COLO668 (cell line): Measurements from ENCODE around the gene PDSS2.
A peak's percentile ranks its signal among the peaks of the same experiment; 100 is the strongest.
"Not testable (repeated sequence)": the region's sequence is repeated elsewhere in the genome, so short reads cannot be mapped to it uniquely, and the experiment has no call there.

Experiments used
- DNase-seq: peaks from one replicate; lab custom pipeline; 2025; ENCODE audit not compliant: unreplicated experiment; lab: John Stamatoyannopoulos, UW

PDSS2 gene

DNA sequence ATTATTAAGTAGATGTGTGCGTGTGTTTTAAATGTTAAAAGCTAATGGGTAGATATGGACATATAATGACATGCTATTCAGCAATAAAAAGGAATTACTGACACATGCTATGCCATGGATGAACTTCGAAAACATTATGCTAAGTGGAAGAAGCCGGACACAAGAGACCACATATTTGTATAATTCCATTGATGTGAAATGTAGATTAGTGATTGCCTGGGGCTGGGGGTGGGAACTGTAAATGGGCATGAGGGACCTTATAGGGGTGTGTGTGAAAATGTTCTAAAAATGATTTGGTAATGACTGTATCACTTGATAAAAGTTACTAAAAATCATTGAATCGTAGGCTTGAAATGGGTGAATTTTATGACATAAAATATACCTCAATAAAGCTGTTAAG, 239.5 kb downstream of the PDSS2 start:
- DNase-seq: no peak

DNA sequence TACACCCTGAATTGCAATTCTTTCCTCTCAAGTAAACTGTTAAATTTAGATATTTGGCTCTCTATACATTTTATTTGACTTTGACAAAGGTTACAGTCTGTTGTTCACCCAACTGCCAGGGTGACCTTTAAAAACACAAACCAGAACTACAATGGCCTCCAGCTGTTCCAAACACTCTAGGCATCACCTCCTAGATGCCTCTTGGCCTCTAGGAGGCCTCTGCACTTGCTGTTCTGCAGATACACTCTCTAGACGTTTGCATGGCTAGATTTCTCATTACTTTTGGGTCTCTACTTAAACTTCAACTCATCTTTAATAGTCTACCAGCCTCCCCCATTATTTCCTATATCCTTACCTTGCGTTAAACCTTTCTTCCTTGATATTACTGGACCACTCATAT, 241.2 kb downstream of the PDSS2 start:
- DNase-seq: no peak

DNA sequence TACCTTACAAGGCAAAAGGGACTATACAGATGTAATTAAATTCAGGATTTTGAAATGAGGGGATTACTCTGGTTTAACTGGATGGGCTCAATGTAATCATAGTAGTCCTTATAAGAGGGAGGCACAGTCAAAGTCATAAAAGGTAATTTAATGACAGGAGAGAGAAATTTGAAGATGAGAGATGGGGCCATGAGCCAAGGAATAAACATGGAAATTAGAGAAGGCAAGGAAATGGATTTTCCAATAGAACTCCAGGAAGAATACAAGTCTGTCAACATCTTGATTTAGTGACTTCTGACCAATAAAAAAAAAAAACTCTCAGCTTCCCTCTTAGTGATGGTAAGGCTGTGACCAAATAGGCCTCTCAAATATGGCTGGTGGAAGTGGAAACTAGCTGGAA, 242.1 kb downstream of the PDSS2 start:
- DNase-seq: no peak

DNA sequence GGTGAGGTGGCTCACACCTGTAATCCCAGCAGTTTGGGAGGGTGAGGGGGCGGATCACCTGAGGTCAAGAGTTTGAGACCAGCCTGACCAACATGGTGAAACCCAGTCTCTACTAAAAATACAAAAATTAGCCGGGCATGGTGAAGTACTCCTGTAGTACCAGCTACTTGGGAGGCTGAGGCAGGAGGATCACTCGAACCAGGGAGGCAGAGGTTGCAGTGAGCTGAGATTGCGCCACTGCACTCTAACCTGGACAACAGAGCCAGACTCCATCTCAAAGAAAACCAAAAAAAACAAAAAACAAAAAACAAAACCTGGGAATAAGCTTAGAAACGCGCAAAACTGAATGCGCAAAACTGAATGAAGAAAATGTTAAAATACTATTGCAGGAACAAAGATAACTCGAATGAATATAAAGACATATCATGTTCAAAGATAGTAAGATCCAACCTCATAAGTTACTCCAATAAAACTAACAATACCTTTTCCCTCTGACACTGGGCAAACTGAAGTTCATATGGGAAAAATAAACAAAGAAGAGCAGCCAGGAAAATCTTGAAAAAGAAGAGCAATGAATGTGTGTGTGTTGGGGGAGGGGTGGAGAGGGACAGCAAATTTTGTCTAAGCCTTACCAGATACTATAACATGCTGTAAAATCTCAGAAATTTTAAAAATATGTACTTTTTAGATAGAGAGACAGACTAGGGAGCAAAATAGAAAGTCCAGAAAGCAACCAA, 243.0 kb downstream of the PDSS2 start:
- DNase-seq: no peak

DNA sequence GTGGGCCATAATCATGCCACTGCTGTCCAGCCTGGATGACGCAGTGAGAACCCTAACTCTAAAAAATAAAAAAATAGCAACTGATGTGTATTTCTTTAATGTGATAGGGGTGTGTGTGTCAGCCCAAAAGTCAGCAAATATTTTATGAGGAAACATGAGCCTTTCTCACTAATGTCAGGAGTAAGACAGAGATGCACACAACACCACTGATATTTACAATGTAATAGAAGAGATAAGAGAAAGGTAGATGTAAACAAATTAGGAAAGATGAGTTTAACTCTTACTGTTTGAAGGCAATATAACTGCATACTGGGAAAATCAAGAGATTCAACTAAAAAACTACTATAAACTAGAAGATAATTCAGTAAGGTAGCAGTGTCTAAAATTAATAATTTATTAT, 244.0 kb downstream of the PDSS2 start:
- DNase-seq: no peak

DNA sequence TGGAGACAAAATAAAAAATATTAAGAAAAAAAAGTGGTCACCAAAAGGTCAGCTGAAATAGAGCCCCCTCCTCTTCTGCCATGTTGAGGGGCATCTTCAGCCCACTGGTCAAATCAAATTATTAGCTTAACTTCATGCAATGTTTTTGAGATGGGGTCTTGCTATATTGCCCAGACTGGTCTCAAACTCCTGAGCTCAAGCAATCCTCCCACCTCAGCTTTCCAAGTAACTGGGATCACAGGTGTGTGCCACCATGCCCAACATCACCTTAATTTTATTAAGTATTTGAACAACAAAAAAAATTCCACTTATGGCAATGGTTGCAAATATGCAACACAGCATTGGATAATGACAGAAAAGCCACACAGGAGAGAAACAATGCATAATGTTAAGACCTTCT, 244.7 kb downstream of the PDSS2 start:
- no peak for DNase-seq

GRCh38 chr6:107209406-107210305, 249.7 kb downstream of the PDSS2 start:
- no peak for DNase-seq

GRCh38 chr6:107207251-107207873, 252.0 kb downstream of the PDSS2 start:
- DNase-seq: no peak

DNA sequence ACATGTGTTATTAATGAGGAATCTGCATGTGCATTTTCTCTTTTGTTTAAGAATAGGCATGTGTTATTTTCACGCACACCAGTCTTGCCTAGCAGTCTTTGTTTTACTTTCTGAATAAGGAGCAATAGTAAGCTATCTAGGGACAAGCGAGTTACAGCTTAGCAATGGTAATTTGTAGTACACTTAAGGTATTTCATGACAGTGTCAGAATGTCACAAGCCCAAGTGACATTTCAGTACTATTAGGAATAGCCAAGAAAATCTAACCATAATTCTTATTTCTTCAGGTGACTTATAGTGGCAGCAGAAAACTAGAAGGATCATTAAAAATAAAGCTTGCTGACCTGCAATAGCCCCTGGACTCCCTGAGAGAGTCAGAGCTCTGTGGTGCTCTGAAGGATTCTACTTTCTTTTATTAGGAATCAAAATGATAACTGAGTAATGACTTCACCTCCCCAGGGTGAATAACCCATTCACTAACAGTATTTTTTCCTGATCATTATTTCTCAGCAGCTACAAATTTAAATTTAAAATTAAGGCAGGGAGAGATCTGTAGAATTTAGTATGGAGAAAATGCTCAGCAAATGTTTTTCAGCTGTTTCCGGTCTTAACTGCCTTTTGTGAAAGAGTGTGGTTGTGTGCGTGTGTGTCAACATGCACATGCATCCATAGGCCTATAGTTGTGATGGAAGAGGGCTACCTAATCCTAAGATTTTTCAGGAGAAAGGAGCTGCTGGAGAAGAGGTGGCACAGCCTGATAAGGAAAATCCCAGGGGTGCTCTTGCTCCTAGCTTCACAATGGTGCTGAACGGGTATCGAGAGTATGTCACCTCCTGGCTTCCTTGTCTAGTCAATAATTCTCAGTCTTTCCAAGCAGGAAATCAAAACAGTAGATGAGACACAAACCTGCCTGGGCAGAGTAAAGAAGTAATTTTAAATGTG, 254.0 kb downstream of the PDSS2 start:
- DNase-seq: no peak

DNA sequence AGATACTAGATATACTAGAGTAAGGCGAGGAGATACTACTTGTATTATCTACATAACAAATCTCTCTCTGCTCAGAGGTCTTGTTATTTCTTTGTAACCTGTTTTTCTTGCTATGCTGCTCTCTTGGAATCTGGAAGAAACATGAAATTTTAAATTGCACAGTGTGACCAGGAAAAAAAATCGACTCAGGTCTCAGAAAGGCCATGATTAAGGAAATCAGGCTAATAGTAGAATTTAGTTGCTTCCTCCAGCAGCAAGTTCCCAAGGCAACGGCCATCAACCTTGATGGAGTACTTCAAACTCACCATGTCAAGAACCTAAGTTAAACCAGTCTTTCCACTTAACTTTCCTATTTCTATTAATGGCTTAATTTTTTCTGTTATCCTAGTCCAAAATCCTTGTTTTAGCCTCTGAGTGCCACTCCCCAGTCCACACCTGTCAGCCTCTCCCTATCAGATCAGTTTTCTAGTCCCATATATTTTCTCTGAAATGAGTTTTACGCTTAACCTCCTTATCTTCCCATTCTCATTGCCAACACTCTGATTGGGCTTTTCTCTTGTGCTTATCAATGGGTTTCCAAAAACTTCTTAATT, 256.4 kb downstream of the PDSS2 start:
- no peak for DNase-seq

DNA sequence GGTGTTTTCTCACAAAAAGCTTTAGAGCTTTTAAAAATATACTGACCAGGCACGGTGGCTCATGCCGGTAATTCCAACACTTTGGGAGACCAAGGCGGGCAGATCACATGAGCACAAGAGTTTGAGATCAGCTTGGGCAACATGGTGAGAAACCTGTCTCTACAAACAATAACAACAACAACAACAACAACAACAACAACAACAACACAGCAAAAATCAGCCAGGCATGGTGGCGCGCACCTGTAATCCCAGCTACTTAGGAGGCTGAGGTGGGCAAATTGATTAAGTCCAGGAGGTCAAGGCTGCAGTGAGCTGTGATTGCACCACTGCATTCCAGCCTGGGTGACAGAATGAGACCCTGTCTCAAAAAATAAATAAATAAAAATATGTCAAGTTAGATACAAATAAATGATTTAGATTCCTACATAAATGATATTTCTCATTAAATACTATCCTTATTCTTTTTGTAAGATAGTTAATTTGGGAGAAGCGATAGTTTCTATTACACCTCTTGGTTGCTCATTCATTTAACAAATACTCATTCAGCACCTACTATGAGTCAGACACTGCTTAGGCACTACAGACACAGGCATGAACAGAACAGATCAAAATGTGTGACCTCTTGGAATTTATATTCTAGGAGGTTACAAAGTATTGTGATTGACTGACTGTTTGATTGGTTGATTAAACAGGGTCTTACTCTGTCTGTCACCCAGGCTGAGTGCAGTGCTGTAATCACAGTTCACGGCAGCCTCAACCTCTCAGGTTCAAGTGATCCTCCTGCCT, 260.5 kb downstream of the PDSS2 start:
- no peak for DNase-seq

- no peak for DNase-seq
Measured at GRCh38 chr6:107196152-107196551, 263.2 kb downstream of the PDSS2 start.

DNA sequence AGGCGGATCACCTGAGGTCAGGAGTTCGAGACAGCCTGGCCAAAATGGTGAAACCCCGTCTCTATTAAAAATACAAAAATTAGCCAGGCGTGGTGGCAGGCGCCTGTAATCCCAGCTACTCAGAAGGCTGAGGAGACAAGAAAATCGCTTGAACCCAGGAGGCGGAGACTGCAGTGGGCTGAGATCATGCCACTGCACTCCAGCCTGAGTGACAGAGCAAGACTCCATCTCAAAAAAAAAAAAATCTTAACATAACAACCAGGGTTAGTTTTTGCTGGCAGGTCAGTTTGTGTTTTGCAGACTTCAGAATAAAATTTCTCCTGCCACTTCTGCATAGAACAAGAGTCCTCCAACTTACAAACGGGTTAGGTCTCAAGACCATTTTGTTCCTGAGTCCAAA, 264.6 kb downstream of the PDSS2 start:
- not testable (repeated sequence) for DNase-seq

- DNase-seq: peak; percentile 69
Measured at GRCh38 chr6:107192830-107193229, 266.5 kb downstream of the PDSS2 start.

GRCh38 chr6:107187630-107188029, 271.7 kb downstream of the PDSS2 start:
- DNase-seq: no peak

DNA sequence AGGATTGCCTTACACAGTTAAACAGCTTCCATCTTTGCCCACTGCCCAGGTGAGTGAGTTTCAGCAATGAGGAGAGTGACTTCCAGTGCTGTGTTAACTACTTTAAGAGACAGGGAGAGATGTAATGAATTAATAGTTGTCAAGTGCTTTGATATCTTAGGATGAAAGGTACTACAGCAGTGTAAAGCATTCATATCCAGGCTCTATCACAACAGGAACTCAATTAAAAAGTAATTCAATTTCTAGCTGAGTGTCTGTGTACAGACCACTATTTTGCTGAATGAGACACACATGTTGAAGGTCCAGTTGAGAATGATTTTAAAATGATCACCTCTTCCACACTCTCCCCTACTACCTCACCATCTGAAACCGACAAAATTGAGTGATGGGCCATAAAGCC, 273.3 kb downstream of the PDSS2 start:
- DNase-seq: no peak

DNA sequence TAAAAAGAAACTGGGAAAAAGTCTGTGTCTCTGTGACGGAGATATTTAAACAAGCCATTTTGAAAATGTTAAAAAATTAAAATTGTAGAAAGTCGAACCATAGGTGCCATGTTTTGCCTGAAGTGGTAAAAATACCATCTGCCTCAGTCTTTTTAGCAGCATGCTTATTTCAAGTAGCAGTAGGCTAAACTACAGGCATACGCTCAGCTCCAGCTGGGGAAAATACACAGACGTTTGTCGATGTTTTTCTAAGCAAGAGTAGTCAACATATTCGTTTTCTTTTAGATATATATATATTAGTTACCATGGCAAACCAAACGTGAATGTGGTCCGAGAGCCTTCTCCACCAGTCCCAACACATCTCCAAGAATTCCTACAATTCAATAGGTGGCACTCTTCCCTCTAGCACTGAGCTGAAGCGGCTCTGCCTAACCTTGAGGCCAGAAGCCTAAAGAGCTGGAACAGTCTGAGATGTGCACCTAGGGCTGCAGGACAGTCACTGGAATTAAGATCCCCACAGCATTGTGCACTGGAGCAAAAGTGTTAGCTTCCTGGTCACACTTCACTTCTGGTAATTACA, 273.9 kb downstream of the PDSS2 start:
- DNase-seq: peak; percentile 12

- DNase-seq: no peak
Measured at GRCh38 chr6:107184435-107184834, 274.9 kb downstream of the PDSS2 start.

DNA sequence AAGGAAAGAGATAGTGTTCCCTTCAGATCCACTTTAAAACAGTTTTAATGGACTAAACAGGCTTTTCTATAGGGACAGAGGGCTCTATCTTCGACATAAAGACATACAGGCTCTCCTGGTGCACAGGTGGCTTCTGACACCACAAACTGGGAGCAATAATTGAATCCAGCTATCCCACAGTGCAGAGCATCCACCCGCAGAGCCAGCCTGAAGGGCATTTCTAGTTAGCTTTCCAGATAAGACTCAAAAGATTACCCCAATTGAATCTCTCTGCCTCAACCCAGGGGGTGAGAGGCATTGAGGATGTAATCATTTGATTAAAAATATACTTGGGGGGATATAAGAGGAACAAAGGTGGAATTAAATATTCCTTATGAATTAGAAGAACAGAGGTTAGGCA, 279.3 kb downstream of the PDSS2 start:
- no peak for DNase-seq
